A549 (cell line): Measurements from ENCODE around the gene SPATA13. TPM values are rescaled to one million over a fixed set of nuclear protein-coding genes. Genes with fewer than 3 reads are reported as not detected.

ENCODE experiments used
- ATAC-seq, 2 experiments: fragments of 200-7000 bp in 1 of 2; fragments of >200 bp in 1 of 2; cut with Nextera tagmentation in 1 of 2; cut with Tn5 transposase in 1 of 2; 3 replicates each; pipeline versions ENCODE4 v1.8.0 to v1.9.1; 2018 to 2020; ENCODE audit warnings: mild to moderate bottlenecking in 1 of 2, moderate library complexity in 1 of 2
- CTCF ChIA-PET: fragments of 300-600 bp; sonication (Branson Sonifier 250); formaldehyde crosslinking; extraction: SDS; loops from one replicate; lab custom pipeline; 2021; ENCODE audit warnings: antibody characterized with exemption, inconsistent platforms; lab: Yijun Ruan, JAX
- POLR2A ChIA-PET: fragments of 350-600 bp; formaldehyde crosslinking; extraction: SDS; loops from one replicate; lab custom pipeline; 2021; ENCODE audit warnings: antibody characterized with exemption, inconsistent platforms; lab: Yijun Ruan, JAX
- DNase-seq, 2 experiments: peaks; one replicate each; pipeline versions ENCODE4 v3.0.0 to v3.0.0-alpha.2; 2011 to 2016; ENCODE audit warnings: low read depth in 1 of 2, low spot score in 1 of 2
- FAIRE-seq: peaks from 2 replicates; lab custom pipeline; 2011; peaks lifted over from hg19 to GRCh38; lab: Jason Lieb, UNC
- H3K27ac ChIP-seq, 2 experiments: fragments of >200 bp; sonication (Bioruptor Twin); formaldehyde crosslinking; 3 replicates each; pipeline ENCODE4 v1.5.1; 2016 to 2017
- H3K4me1 ChIP-seq: fragments of >200 bp; sonication (Bioruptor Twin); formaldehyde crosslinking; 3 replicates; pipeline ENCODE4 v1.6.1; 2016
- H3K4me2 ChIP-seq: fragments of >200 bp; sonication (Bioruptor Twin); formaldehyde crosslinking; 3 replicates; pipeline ENCODE4 v1.6.1; 2016
- H3K4me3 ChIP-seq: fragments of >200 bp; sonication (Bioruptor Twin); formaldehyde crosslinking; 3 replicates; pipeline ENCODE4 v1.5.1; 2016
- H3K9me3 ChIP-seq: fragments of >200 bp; sonication (Bioruptor Twin); formaldehyde crosslinking; 3 replicates; pipeline ENCODE4 v1.6.1; 2016
- BHLHE40 ChIP-seq: IDR thresholded peaks from 2 replicates; pipeline ENCODE4 v1.6.1; 2012; ENCODE audit warnings: low read depth, low read length, inconsistent platforms
- CBX8 ChIP-seq: fragments of 200-600 bp; sonication (generic); IDR thresholded peaks from 2 replicates; pipeline ENCODE4 v1.6.1; 2016
- CEBPB ChIP-seq, 2 experiments: fragments of >200 bp in 1 of 2; sonication (Bioruptor Twin) in 1 of 2; formaldehyde crosslinking in 1 of 2; IDR thresholded peaks; 2 replicates each; pipeline ENCODE4 v1.6.1; 2012 to 2016
- EHMT2 ChIP-seq: fragments of 200-600 bp; sonication (generic); IDR thresholded peaks from 2 replicates; pipeline ENCODE4 v1.6.1; 2016; ENCODE audit warnings: antibody characterized with exemption, low read depth, mild to moderate bottlenecking, moderate library complexity
- ELK1 ChIP-seq: fragments of 150-350 bp; IDR thresholded peaks from 2 replicates; pipeline ENCODE4 v1.6.1; 2014; ENCODE audit warnings: low read depth, mild to moderate bottlenecking, low read length
- FOSB ChIP-seq: fragments of 250-450 bp; sonication (Bioruptor Pico); IDR thresholded peaks from 2 replicates; pipeline ENCODE4 v1.5.0; 2020; ENCODE audit warnings: mild to moderate bottlenecking, moderate library complexity
- FOXS1 ChIP-seq: fragments of 250-450 bp; sonication (Bioruptor Pico); IDR thresholded peaks from 2 replicates; pipeline ENCODE4 v1.5.0; 2020; ENCODE audit warnings: mild to moderate bottlenecking, moderate library complexity
- GATA3 ChIP-seq: IDR thresholded peaks from 2 replicates; pipeline ENCODE4 v1.6.1; 2012; ENCODE audit warnings: borderline replicate concordance
- HDAC2 ChIP-seq: fragments of 200-600 bp; sonication (generic); IDR thresholded peaks from 2 replicates; pipeline ENCODE4 v1.6.1; 2016
- HES2 ChIP-seq: fragments of >200 bp; sonication (Bioruptor Twin); formaldehyde crosslinking; IDR thresholded peaks from 2 replicates; pipeline ENCODE4 v1.6.1; 2016
- HEYL ChIP-seq: fragments of 250-450 bp; sonication (Bioruptor Pico); IDR thresholded peaks from 2 replicates; pipeline ENCODE4 v1.8.0; 2021; ENCODE audit warnings: mild to moderate bottlenecking, moderate library complexity
- HOXB13 ChIP-seq: fragments of 250-450 bp; sonication (Bioruptor Pico); IDR thresholded peaks from 2 replicates; pipeline ENCODE4 v1.5.0; 2020; ENCODE audit warnings: low read depth, mild to moderate bottlenecking, moderate library complexity
- HOXB5 ChIP-seq: fragments of 250-450 bp; sonication (Bioruptor Pico); IDR thresholded peaks from 2 replicates; pipeline ENCODE4 v1.5.0; 2020; ENCODE audit warnings: mild to moderate bottlenecking, moderate library complexity
- KDM5A ChIP-seq: fragments of 200-600 bp; sonication (generic); IDR thresholded peaks from 2 replicates; pipeline ENCODE4 v1.6.1; 2016; ENCODE audit warnings: antibody characterized with exemption, mild to moderate bottlenecking
- MAFK ChIP-seq: fragments of 450-650 bp; IDR thresholded peaks from 2 replicates; pipeline ENCODE4 v1.6.1; 2014; ENCODE audit not compliant: partially characterized antibody
- NPAS2 ChIP-seq: fragments of 250-450 bp; sonication (Bioruptor Pico); IDR thresholded peaks from 2 replicates; pipeline ENCODE4 v1.8.0; 2022; ENCODE audit warnings: mild to moderate bottlenecking, moderate library complexity, borderline replicate concordance
- NR3C1 ChIP-seq: fragments of >200 bp; sonication (Bioruptor Twin); formaldehyde crosslinking; IDR thresholded peaks from 3 replicates; pipeline ENCODE4 v1.6.1; 2017
- PHF8 ChIP-seq: fragments of 200-600 bp; sonication (generic); IDR thresholded peaks from 2 replicates; pipeline ENCODE4 v1.6.1; 2016; ENCODE audit warnings: low read depth, mild to moderate bottlenecking, antibody characterized with exemption, moderate library complexity, borderline replicate concordance
- POLR2AphosphoS2 ChIP-seq: conservative IDR thresholded peaks from 2 replicates; pipeline ENCODE4 v1.6.1; 2012; ENCODE audit warnings: low read length, improper control_type of control experiment, inconsistent platforms
- RCOR1 ChIP-seq: fragments of 150-350 bp; IDR thresholded peaks from 2 replicates; pipeline ENCODE4 v1.6.1; 2014; ENCODE audit warnings: antibody characterized with exemption, low read length, low read depth
- RFX5 ChIP-seq: fragments of 450-650 bp; IDR thresholded peaks from 2 replicates; pipeline ENCODE4 v1.7.1; 2014; ENCODE audit warnings: antibody characterized with exemption, mild to moderate bottlenecking, moderate library complexity
- SREBF2 ChIP-seq: fragments of 450-650 bp; IDR thresholded peaks from 2 replicates; pipeline ENCODE4 v1.6.1; 2014; ENCODE audit warnings: mild to moderate bottlenecking, moderate library complexity
- TFCP2L1 ChIP-seq: fragments of 250-450 bp; sonication (Bioruptor Pico); IDR thresholded peaks from 2 replicates; pipeline ENCODE4 v1.5.0; 2021; ENCODE audit warnings: mild to moderate bottlenecking
- ZC3H11A ChIP-seq: fragments of 450-650 bp; IDR thresholded peaks from 2 replicates; pipeline ENCODE4 v1.6.1; 2014; ENCODE audit warnings: antibody characterized with exemption, mild to moderate bottlenecking
- WGBS: methylation state at CpG from one replicate; pipeline ENCODE4 v1.1.6; 2017; ENCODE audit errors: missing lambda C conversion rate; 5-methylcytosine and 5-hydroxymethylcytosine counted together
- polyA plus RNA-seq, 4 experiments: library from polyadenylated mRNA; depleted of rRNA in 3 of 4; stranded (reverse); fragments of >200 nt; fragmentation: RNase III in 1 of 4; extraction: RNeasy Plus Mini Kit Qiagen cat#74134 plus additional on column Dnase treatment in 1 of 4; gene quantifications; 2 replicates in 3 of 4; 3 replicates in 1 of 4; pipeline ENCODE4 v1.2.3, GENCODE V29; 2011 to 2017
- TF ChIP-seq, protein P1 (sequence below): IDR thresholded peaks from 2 replicates; pipeline ENCODE4 v1.6.1; 2012; ENCODE audit warnings: low read depth, borderline replicate concordance
- TF ChIP-seq, protein P2 (sequence below): fragments of >200 bp; sonication (Bioruptor Twin); formaldehyde crosslinking; IDR thresholded peaks from 3 replicates; pipeline ENCODE4 v1.5.1; 2016

Gene SPATA13
- polyA plus RNA-seq, 2 of the 4 experiments (the other 2 are of a cell fraction) = 3.1 to 6.3 TPM

DNA sequence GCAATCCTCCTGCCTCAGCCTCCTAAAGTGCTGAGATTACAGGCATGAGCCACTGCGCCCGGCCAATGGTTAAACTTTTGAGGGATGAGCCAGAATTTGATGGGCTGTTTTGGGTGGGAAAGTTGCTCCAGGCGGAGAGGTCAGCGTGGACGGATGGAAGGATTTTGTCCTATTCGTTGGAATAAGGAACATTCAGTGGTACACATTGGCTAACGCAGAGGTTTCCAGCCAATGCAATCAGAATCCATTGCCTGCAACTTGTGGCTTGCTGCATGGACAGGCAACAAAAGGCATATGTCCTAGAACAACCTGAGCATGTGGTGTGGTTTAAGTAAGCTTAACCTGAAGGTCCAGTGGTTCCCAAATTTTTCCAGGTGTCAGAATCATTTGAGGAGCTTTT, 113.4 kb downstream of the SPATA13 start:
- FAIRE-seq = no peak
- no peak for ATAC-seq
- 85% methylated on average over 7 of the region's 7 CpGs for WGBS

DNA sequence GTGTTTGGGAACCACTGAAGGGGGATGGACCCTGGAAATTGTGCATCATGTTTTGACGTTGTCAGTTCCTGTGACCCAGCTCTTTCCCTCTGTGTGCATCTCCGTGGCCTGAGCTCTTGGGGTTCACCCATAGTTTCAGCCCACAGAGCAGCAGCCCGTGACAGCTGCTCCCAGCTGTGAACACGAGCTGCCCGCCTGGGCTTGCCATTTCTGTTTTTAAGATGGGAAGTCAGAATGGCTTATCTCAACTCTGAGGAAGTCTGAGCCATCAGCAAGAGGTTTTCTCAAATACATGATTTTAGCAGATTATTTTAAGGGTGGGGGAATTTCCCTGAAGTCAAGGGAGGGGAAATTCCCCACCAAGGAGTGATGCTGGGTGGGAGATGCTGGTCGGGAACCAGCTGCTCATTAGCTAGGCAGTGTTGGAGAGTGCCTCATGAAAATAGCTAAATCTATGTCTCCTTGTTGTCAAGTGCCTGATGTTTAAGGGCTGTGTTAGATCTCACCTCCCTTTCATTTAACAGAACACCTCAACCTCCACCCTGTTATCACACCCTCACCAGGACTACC, 114.0 kb downstream of the SPATA13 start:
- POLR2A ChIA-PET = no interaction called here

More for the DNA sequence above, 113.4 kb downstream of the SPATA13 start:
- peaks cover 12% of the 10 kb centered on the region; the same call in 2 of the 3 replicates for H3K4me1 ChIP-seq
- DNase-seq = no peak
- no peaks in the 10 kb centered on the region for H3K9me3 ChIP-seq
- H3K4me2 ChIP-seq = no peak overlapping the region
- no peak overlapping the region for H3K27ac ChIP-seq
- TF ChIP-seq SREBF2 (no peak), RFX5 (no peak), NR3C1 (no peak)
- TF ChIP-seq, all 56 proteins: peak for 0
- ChIA-PET CTCF (no interaction called here), POLR2A (no interaction called here)
- no peak overlapping the region for H3K4me3 ChIP-seq

DNA sequence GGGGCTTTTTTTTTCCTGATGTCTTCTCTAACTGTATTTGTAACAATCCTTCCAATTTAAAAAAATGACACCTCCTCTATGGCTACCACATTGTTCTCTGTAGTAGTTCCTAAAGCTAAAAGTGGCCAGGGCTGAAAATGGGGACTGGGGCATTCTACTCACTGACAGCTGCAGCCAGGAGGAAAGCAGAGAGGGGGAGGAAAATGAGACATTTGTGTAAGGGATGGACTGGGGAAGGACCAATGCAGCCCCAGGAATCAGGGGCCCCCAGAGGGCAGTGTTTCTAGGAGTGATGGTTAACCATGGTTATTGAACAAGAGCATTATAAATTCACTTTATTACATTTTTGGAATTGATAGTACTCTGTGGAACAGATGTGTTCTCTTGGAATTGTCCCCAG, 114.5 kb downstream of the SPATA13 start:
- Histone ChIP-seq H3K4me2 (no peak overlapping the region), H3K9me3 (no peaks in the 10 kb centered on the region), H3K27ac (no peak overlapping the region), H3K4me3 (no peak overlapping the region), H3K4me1 (peaks cover 9% of the 10 kb centered on the region; the same call in 2 of the 3 replicates)
- TF ChIP-seq NPAS2 (no peak), HOXB5 (CRISPR knock-in tag) (no peak), CEBPB (IDR thresholded peaks at IDR 0.05) (no peak), HEYL (CRISPR knock-in tag) (no peak), CBX8 (no peak), PHF8 (no peak), RCOR1 (no peak), BHLHE40 (no peak), SREBF2 (no peak), FOXS1 (no peak), HDAC2 (no peak), EHMT2 (no peak)
- TF ChIP-seq, protein P1, sequence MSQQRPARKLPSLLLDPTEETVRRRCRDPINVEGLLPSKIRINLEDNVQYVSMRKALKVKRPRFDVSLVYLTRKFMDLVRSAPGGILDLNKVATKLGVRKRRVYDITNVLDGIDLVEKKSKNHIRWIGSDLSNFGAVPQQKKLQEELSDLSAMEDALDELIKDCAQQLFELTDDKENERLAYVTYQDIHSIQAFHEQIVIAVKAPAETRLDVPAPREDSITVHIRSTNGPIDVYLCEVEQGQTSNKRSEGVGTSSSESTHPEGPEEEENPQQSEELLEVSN = no peak
- FAIRE-seq (no peak), ATAC-seq (no peak), DNase-seq (no peak)
- ChIA-PET POLR2A (no interaction called here), CTCF (no interaction called here)

More for the DNA sequence above, 114.0 kb downstream of the SPATA13 start:
- no peak for FAIRE-seq
- ATAC-seq = no peak
- Histone ChIP-seq H3K4me3 (no peak overlapping the region), H3K9me3 (no peaks in the 10 kb centered on the region), H3K27ac (no peak overlapping the region), H3K4me1 (peaks cover 12% of the 10 kb centered on the region; the same call in 2 of the 3 replicates), H3K4me2 (no peak overlapping the region)
- DNase-seq = no peak
- WGBS = 93% methylated on average over 6 of the region's 6 CpGs
- no peak for TF ChIP-seq FOSB (CRISPR knock-in tag)
- TF ChIP-seq TFCP2L1 (CRISPR knock-in tag) = no peak
- no peak for TF ChIP-seq BHLHE40
- no peak for TF ChIP-seq NPAS2
- no peak for TF ChIP-seq HDAC2
- CTCF ChIA-PET = no interaction called here

DNA sequence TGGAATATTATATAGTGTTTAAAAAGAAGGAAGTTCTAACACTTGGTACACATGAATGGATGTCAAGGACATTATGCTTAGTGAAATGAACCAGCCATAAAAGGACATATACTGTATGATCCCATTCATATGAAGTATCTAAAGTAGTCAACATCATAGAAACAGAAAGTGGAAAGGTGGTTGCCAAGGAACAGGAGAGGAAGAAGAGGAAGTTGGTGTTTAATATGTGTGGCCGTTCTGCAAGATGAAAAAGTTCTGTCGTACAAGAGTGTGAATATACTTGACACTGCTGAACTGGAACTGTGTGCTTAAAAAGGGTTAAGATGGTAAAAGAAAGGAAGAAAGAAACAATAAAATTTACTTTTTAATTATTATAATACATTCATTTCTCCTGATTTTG, 115.8 kb downstream of the SPATA13 start:
- CTCF ChIA-PET = no interaction called here
- WGBS = 96% methylated on average over 2 of the region's 2 CpGs
- no peak for DNase-seq
- no peak overlapping the region for H3K4me3 ChIP-seq
- POLR2A ChIA-PET = no interaction called here
- H3K27ac ChIP-seq = no peak overlapping the region
- H3K4me2 ChIP-seq = no peak overlapping the region
- FAIRE-seq = no peak
- no peaks in the 10 kb centered on the region for H3K9me3 ChIP-seq
- no peaks in the 10 kb centered on the region for H3K4me1 ChIP-seq
- ATAC-seq = no peak
- TF ChIP-seq POLR2AphosphoS2 (no peak), KDM5A (no peak), FOXS1 (no peak), MAFK (no peak), ELK1 (no peak), HOXB13 (no peak), GATA3 (no peak), HES2 (no peak), HDAC2 (no peak), ZC3H11A (no peak)
- TF ChIP-seq, protein P2, sequence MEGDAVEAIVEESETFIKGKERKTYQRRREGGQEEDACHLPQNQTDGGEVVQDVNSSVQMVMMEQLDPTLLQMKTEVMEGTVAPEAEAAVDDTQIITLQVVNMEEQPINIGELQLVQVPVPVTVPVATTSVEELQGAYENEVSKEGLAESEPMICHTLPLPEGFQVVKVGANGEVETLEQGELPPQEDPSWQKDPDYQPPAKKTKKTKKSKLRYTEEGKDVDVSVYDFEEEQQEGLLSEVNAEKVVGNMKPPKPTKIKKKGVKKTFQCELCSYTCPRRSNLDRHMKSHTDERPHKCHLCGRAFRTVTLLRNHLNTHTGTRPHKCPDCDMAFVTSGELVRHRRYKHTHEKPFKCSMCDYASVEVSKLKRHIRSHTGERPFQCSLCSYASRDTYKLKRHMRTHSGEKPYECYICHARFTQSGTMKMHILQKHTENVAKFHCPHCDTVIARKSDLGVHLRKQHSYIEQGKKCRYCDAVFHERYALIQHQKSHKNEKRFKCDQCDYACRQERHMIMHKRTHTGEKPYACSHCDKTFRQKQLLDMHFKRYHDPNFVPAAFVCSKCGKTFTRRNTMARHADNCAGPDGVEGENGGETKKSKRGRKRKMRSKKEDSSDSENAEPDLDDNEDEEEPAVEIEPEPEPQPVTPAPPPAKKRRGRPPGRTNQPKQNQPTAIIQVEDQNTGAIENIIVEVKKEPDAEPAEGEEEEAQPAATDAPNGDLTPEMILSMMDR = no peak
